H7 (cell line): ENCODE data around the gene OR10J4. TPM values are rescaled to one million over a fixed set of nuclear protein-coding genes. Genes with fewer than 3 reads are reported as not detected.
"Not testable (repeated sequence)": the region's sequence is repeated elsewhere in the genome, so short reads cannot be mapped to it uniquely, and the experiment has no call there.

Experiments
- DNase-seq: peaks from one replicate; pipeline ENCODE4 v3.0.0; 2012
- H3K27me3 ChIP-seq: 2 replicates; pipeline ENCODE4 v1.6.0; 2011; ENCODE audit warnings: mild to moderate bottlenecking, low read length; ENCODE audit not compliant: control insufficient read depth, insufficient read depth
- H3K36me3 ChIP-seq: replicated peaks from 2 replicates; pipeline ENCODE4 v1.5.1; 2011; ENCODE audit warnings: low read length; ENCODE audit not compliant: control insufficient read depth, insufficient read depth
- H3K4me3 ChIP-seq: 2 replicates; pipeline ENCODE4 v1.5.1; 2011; ENCODE audit warnings: low read depth, mild to moderate bottlenecking, control low read depth, low read length, moderate library complexity; ENCODE audit not compliant: insufficient read depth
- total RNA-seq: library from RNA; depleted of rRNA; stranded (reverse); fragments of >200 nt; shearing (Covaris generic); gene quantifications from 2 replicates; pipeline ENCODE4 v1.2.3, GENCODE V29; 2014; rRNA removed

OR10J4 gene
- not detected in 2 replicates for total RNA-seq

DNA sequence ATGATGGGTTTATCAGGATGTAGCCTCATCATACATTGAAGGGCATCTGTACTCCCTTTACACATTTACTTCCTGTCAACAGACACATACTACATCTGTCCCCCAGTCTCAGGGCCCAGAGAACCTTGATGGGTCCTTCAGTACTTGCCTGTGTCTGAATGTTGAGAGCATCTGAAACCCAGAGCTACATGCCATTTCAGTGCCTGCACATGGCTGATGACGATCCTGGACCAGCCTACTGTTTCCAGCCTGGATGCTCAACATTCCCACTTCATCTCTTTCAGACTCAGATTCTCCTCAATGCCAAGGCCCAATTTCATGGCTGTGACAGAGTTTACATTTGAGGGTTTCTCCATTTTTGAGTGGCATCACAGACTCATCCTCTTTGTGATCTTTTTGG, at the start of gene OR10J4:
TSS of gene OR10J4 (plus strand) at position 301 of the 400 bp plus-strand sequence.
- H3K27me3 ChIP-seq = no peaks in the 10 kb centered on the region
- no peak for DNase-seq
- H3K36me3 ChIP-seq = no peaks in the 10 kb centered on the region
- no peak within 1 kb of the TSS for H3K4me3 ChIP-seq

DNA sequence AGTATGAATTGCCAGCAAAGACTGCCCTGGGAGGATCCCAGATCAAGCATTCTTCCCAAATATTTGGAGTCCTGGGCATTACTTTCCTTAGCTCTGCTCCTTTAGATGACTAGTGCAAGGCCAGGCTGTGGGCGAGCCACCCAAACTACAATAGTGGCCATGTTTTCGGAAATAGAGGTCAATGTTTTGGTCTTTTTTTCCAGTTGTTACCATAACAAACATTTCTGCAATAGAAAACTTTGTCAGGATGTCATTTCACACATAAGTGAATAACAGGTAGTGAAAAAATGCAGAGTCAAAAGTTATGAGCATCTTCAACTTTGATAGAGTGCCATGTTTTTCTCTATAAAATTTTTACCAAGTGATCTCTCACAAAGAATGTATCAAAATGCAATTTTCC, 25.2 kb upstream of the OR10J4 start:
- Histone ChIP-seq H3K27me3 (no peaks in the 10 kb centered on the region), H3K36me3 (no peaks in the 10 kb centered on the region), H3K4me3 (no peak overlapping the region)
- no peak for DNase-seq

DNA sequence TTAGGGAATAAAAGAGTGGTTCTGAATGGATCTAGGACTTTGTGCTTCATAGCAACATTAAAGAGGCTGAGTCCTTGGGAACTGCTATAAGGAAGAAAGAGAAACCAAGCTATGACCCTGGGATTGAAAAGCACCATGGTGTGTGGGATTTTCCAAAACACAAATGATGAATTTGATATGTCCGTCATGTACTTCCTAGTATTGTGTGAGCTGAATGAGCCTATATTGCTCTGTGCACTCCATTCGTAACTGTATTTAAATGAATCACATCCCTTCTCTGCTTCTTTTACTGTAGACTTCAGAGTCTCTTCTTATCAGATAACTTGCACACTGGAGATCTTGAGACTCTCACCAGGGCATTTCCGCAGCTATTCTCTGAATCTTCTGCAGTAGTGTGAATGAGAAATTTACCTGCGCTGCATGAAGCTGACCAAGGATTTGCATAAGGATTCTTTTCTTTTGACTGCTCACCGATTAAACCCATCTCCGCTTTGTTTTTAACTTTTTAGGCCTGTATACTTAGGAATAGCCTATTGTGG, 23.1 kb upstream of the OR10J4 start:
- H3K4me3 ChIP-seq = no peak overlapping the region
- no peaks in the 10 kb centered on the region for H3K36me3 ChIP-seq
- no peaks in the 10 kb centered on the region for H3K27me3 ChIP-seq
- peak; percentile 2 for DNase-seq

DNA sequence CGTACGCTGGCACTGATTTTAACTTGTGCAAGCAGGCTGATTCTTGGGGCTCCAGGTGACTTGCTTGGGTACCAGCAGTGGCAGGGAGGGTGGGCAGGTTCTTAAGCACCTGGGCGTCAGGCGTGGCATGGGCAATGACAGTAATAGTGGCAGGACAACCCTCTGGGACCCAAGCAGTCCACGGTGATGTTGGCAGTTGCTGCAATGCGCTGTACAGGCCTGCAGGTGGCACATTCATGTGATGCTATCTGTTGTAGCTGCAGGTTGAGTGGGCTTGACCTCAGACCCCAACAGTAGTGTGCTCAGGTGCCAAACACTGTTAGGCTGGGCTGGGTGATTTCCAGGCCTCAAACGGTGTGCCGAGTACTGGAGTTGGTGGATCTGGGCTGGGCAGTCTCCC, 10.2 kb upstream of the OR10J4 start:
- peak; percentile 4 for DNase-seq
- H3K27me3 ChIP-seq = no peaks in the 10 kb centered on the region
- no peaks in the 10 kb centered on the region for H3K36me3 ChIP-seq
- H3K4me3 ChIP-seq = no peak overlapping the region

DNA sequence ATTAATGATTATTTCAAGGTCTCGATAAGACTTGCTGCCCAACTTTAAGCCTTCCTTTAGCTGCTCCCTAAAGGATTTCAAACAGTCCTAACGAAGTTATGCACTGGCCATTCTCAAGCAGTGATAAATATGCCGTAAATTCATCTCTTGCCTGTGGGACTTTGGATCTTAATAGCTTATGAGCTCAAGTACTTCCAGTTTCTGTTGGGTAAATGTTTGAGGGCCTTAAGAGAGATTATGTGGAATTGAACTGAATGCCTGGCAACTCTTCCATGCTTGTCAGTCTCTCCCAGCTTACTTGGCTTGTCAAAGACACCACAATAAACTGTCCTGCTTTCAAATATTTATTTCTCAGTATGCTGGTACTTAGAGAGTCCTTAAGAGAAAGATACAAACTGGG, 3.5 kb upstream of the OR10J4 start:
- no peak for DNase-seq

DNA sequence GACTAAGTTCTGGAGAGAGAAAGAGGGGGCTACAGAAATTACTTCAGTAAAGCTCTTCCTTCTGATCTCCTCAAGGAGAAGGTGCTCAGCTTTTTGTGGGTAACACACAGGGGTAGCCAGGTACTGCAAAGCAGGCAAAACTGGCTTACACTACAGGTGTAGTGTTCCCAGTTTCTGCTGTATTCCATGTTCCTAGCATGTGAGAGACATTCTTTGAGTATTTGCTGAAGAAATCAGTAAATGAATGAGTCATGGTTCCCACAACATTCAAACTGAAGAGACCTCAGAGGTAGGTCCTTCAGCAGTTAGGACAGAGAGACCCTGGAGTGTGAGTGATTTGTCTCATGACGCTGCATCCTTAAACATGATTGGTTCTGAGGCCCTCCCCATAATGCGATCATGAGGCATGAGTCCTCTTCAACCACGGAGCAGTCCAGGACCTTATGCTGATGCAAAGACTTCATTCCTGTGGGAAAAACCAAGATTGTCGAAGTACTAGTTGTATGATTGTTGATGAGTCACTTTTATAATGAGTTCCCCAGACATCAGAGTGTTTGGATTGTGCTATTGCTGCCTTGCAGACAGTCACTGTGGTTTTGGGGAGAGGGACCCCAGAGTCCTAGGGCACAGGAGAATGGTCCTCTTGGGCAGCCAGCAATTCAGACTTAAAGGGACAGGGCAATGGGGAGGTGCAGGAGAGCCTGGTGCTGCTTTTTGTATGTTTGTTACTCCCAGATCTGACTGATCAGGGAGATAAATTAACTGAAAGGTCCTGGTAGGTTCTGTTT, 2.7 kb upstream of the OR10J4 start:
- no peak for DNase-seq
- no peak overlapping the region for H3K4me3 ChIP-seq
- no peaks in the 10 kb centered on the region for H3K27me3 ChIP-seq
- H3K36me3 ChIP-seq = no peaks in the 10 kb centered on the region

More for the DNA sequence above, 3.5 kb upstream of the OR10J4 start:
- H3K4me3 ChIP-seq = no peak overlapping the region
- no peaks in the 10 kb centered on the region for H3K27me3 ChIP-seq
- no peaks in the 10 kb centered on the region for H3K36me3 ChIP-seq

DNA sequence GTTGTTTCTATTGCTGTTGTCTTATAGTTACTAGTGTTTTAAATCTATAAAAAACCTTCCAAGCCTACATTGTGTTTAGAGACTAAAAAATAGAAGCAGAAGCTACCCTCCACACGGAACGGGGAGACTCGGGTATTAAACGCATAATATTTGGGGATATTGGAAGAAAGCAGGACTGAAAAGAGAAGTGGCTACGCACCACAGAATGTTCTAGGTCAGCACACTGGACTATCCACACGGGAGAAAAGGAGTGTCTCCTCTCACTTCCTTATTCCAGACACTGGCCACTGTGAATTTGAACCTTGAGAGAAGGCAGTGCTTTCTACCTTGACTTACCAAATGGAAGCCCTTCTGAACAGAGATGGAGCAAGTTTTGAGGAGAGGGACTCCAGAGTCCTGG, 1.0 kb upstream of the OR10J4 start:
- Histone ChIP-seq H3K4me3 (no peak overlapping the region), H3K36me3 (no peaks in the 10 kb centered on the region), H3K27me3 (no peaks in the 10 kb centered on the region)
- DNase-seq = no peak

DNA sequence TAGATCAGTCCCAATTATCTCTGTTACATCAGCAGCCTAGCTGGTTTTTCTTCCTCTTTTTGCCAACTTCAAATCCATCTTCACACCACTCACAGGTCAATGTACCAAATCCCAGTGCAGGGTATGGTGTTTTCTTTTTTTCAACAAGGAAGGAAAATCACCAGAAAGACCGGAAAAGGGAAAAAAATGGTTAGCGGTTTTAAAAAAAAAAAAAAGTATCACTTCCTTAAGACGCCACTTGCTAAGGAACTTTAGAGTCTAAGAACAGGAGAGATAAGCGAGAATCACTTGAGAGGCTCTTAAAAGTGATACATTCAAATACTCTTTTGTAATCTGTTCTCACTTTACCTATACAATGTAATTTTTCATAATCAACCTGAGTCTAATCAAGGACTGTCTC, 4.5 kb downstream of the OR10J4 start:
- no peaks in the 10 kb centered on the region for H3K27me3 ChIP-seq
- no peaks in the 10 kb centered on the region for H3K36me3 ChIP-seq
- H3K4me3 ChIP-seq = no peak overlapping the region
- no peak for DNase-seq

DNA sequence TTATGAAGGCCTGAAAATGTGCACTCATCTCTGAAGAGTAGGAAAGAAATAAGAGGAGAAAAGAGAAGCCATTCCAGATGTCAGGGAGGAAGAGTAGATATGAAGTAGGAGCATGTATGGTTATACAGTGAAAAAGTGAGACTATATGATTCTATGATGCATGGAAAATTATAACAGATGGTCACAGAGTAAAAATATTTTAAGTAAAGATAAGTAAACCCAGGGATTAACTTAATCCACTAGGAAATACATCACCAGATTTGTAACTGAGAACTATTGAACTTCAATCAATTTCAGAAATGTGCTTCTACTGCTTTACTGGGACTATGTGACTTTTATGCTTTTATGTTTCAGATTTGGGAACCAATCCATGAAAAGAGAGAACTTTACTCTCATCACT, 7.4 kb downstream of the OR10J4 start, which contains the start of gene OR10J1:
TSS of gene OR10J1 (plus strand) at position 301 of the 400 bp plus-strand sequence. CDS start at position 371, 70 bp downstream.
- H3K4me3 ChIP-seq = no peak within 1 kb of the TSS
- no peaks in the 10 kb centered on the region for H3K27me3 ChIP-seq
- DNase-seq = no peak
- H3K36me3 ChIP-seq = no peaks in the 10 kb centered on the region

DNA sequence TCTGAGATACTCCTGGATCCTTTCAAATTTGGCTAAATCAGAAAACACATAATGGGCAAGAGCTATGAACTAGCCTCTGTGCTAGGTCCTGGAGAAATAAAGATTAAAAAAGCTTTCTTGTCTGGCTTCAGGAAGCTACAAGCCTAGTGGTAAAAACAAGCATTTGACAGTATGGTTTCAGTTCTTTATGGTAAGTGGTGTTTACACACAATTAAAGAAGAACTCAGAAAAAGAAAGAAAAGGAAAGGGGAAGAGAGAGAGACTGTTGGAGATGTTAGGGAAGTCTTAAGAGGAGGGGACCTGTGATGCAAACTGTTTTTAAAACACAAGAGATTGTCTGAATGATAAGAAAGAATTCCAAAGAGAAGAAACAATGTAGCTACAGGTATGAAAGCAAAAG, 9.4 kb downstream of the OR10J4 start:
- Histone ChIP-seq H3K27me3 (no peaks in the 10 kb centered on the region), H3K36me3 (no peaks in the 10 kb centered on the region), H3K4me3 (no peak overlapping the region)
- no peak for DNase-seq

DNA sequence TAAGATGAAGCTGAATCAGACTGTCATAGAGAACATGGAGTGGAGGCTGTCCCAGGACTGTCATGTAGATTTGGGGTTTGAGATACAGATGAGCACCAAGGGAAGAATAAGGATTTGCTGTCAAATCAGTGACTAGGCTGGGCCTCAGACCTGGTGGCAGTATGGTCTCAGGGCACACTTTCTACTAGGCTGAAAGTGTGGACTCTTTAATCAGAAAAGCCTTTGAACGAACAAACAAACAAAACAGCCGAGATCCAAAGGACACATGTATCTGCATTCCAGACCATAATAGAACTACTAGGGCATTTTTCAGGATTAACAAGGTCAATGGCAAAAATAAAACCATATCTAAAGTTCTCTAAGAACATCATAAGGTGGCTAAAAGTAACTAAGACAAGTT, 10.4 kb downstream of the OR10J4 start:
- Histone ChIP-seq H3K27me3 (no peaks in the 10 kb centered on the region), H3K36me3 (no peaks in the 10 kb centered on the region), H3K4me3 (no peak overlapping the region)
- no peak for DNase-seq

DNA sequence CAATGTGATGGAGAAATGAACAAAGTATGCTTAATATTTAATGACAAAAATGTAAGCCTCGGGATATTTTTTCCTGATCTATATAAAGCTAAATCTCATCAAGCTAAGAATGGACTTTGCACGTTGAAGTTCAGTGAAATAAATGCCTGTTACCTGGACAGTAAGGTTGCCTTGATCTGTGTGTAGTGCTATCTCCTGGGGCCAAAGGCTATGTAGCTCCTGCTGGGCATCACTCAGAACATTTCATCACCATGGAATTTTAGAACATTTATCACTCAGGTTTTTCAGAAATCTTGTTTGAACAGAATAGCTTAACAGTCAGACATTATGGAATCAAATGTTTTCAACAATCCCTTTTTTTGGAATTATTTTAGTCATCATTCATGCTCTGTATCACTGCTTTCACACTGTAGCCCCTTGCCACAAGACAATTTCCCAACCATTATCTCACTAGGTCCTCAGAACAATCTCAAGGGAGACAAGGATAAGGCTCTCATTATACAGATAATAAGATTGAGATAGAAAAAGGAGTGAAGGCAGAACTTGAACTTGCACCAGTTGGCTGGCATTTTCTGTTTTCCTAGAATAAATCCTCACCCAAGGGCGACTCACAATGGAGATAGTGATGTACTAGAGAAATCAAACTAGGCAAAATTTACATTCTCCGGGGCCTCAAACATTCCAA, 11.2 kb downstream of the OR10J4 start:
- Histone ChIP-seq H3K4me3 (no peak overlapping the region), H3K36me3 (no peaks in the 10 kb centered on the region)

DNA sequence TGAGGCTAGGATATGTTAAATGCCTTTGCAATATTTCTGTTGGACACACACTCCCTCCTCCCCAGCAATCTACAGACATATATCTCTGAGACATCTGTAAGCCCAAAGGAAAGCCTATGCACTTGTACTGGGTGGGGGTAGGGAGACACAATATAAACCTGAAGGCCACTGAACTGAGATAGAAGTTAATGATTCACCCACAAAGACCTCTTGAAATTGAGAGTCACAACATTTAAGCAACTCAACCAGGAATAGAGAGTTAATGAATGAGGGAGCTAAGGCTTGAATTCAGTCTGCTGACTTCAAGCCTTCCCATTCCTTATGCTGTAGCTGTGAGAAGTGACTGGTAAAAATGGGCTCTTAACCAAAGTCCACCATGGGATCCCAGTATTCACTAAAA, 12.5 kb downstream of the OR10J4 start:
- Histone ChIP-seq H3K4me3 (no peak overlapping the region), H3K36me3 (no peaks in the 10 kb centered on the region), H3K27me3 (no peaks in the 10 kb centered on the region)
- DNase-seq = no peak

More for the DNA sequence above, 11.2 kb downstream of the OR10J4 start:
- DNase-seq = no peak
- H3K27me3 ChIP-seq = no peaks in the 10 kb centered on the region

DNA sequence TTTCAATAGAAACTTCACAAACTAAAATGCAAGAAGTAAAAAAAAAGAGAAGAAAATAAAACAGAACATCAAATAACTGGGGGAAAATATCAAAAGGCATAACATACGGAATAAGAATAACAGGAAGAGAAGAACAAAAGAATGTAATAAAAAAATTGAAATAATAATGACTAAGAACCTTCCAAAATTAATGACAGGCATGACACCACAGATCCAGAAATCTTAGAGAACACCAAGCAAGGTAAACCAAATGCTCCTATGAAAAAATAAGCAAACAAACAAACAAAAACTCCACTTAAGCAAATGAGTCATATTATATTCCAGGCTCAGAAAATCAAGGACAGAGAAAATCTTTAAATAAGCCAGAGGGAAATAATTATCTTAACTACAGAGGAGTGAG, 16.2 kb downstream of the OR10J4 start:
- no peak for DNase-seq
- Histone ChIP-seq H3K27me3 (no peaks in the 10 kb centered on the region), H3K36me3 (no peaks in the 10 kb centered on the region), H3K4me3 (no peak overlapping the region)

DNA sequence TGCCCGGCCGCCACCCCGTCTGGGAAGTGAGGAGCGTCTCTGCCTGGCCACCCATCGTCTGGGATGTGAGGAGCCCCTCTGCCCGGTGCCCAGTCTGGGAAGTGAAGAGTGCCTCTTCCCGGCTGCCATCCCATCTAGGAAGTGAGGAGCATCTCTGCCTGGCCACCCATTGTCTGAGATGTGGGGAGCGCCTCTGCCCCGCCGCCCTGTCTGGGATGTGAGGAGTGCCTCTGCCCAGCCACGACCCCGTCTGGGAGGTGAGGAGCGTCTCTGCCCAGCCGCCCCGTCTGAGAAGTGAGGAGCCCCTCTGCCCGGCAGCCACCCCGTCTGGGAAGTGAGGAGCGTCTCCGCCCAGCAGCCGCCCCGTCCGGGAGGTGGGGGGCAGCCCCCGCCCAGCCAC, 17.6 kb downstream of the OR10J4 start:
- not testable (repeated sequence) for DNase-seq, H3K36me3 ChIP-seq, H3K27me3 ChIP-seq, H3K4me3 ChIP-seq
